K562 (cell line): ENCODE data around the gene LRRC47.

Experiments used
- CHD1 ChIP-seq: fragments of 200-600 bp; sonication (generic); IDR thresholded peaks from one replicate; pipeline ENCODE4 v1.6.1; 2012; ENCODE audit warnings: mild to moderate bottlenecking, moderate library complexity, low read length, inconsistent platforms
- FOXK2 ChIP-seq, 2 experiments: fragments of 450-650 bp; IDR thresholded peaks in 1 of 2; conservative IDR thresholded peaks in 1 of 2; 2 replicates each; pipeline ENCODE4 v1.6.1; 2016; ENCODE audit warnings: low read depth in 2 of 2, mild to moderate bottlenecking in 1 of 2
- HDAC2 ChIP-seq: fragments of 450-650 bp; IDR thresholded peaks from 2 replicates; pipeline ENCODE4 v1.6.1; 2016; ENCODE audit warnings: mild to moderate bottlenecking
- ILF3 ChIP-seq: fragments of 450-650 bp; IDR thresholded peaks from 2 replicates; pipeline ENCODE4 v1.6.1; 2018; ENCODE audit warnings: antibody characterized with exemption, mild to moderate bottlenecking, moderate library complexity, borderline replicate concordance
- KLF16 ChIP-seq: IDR thresholded peaks from 2 replicates; pipeline ENCODE4 v1.6.1; 2016; ENCODE audit warnings: antibody characterized with exemption
- MYC ChIP-seq, 2 experiments: fragments of 250-450 bp in 1 of 2; sonication (Bioruptor Pico) in 1 of 2; IDR thresholded peaks; 2 replicates each; pipeline versions ENCODE4 v1.5.1 to v1.6.1; 2012 to 2021; ENCODE audit warnings: low read depth in 2 of 2, borderline replicate concordance in 1 of 2, improper control_type of control experiment in 1 of 2, low read length in 1 of 2, mild to moderate bottlenecking in 1 of 2, moderate library complexity in 1 of 2
- SREBF2 ChIP-seq: sonication (generic); formaldehyde crosslinking; IDR thresholded peaks from 2 replicates; pipeline ENCODE4 v1.4.0; 2020; ENCODE audit warnings: mild to moderate bottlenecking, missing genetic modification reagents
- SRF ChIP-seq, 2 experiments: fragments of 250-450, 450-650 bp in 1 of 2; sonication (Bioruptor Pico) in 1 of 2; sonication (generic) in 1 of 2; formaldehyde crosslinking; IDR thresholded peaks; 2 replicates each; pipeline versions ENCODE4 v1.5.0 to v1.5.1; 2020 to 2022; ENCODE audit warnings: mild to moderate bottlenecking in 1 of 2, missing genetic modification reagents in 1 of 2
- TAF9B ChIP-seq: fragments of 450-650 bp; IDR thresholded peaks from 2 replicates; pipeline ENCODE4 v1.6.1; 2018; ENCODE audit warnings: mild to moderate bottlenecking; ENCODE audit not compliant: partially characterized antibody
- YBX1 ChIP-seq: fragments of 450-650 bp; IDR thresholded peaks from 2 replicates; pipeline ENCODE4 v1.7.1; 2016; ENCODE audit warnings: mild to moderate bottlenecking
- TF ChIP-seq, protein P1 (sequence below): sonication (generic); formaldehyde crosslinking; IDR thresholded peaks from 2 replicates; pipeline ENCODE4 v1.4.0; 2020; ENCODE audit warnings: mild to moderate bottlenecking, missing genetic modification reagents
- TF ChIP-seq, protein P2 (sequence below), 3 experiments: IDR thresholded peaks in 2 of 3; conservative IDR thresholded peaks in 1 of 3; 2 replicates each; pipeline ENCODE4 v1.5.1; 2011 to 2012; ENCODE audit warnings: low read length in 3 of 3, mild to moderate bottlenecking in 3 of 3, control low read depth in 2 of 3, improper control_type of control experiment in 1 of 3, inconsistent platforms in 1 of 3, low read depth in 1 of 3, mixed read lengths in 1 of 3, moderate library complexity in 1 of 3; ENCODE audit not compliant: insufficient read depth in 2 of 3
- TF ChIP-seq, protein P3 (sequence below): fragments of 450-650 bp; conservative IDR thresholded peaks from 2 replicates; pipeline ENCODE4 v1.6.1; 2016; ENCODE audit warnings: missing genetic modification characterization, low read depth, mild to moderate bottlenecking, control low read depth, missing compliant biosample characterization
- TF ChIP-seq, protein P4 (sequence below): fragments of 250-450 bp; sonication (Bioruptor Pico); IDR thresholded peaks from 2 replicates; pipeline ENCODE4 v1.8.0; 2022; ENCODE audit warnings: moderate library complexity, mild to moderate bottlenecking, inconsistent platforms

DNA sequence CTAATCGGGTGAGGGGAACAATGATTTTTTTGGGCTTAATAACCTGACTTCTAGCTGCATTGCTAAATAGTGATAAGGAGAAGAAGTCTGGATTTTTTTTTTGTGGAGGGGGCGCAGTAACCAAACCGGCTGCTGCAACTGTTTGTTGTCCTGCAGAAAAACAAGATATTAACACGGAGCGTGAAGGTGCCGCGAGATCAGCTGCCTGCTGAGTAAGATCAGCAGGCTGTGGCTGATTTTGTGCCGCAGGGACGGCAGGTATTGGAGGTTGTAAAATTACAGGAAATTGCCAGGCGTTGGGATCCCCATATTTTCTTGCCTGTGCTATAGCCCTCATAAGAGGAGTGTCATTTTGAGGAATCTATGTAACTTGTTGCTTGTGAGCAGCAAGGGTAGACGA lies 8.7 kb upstream of the LRRC47 start:
- no peak for TF ChIP-seq FOXK2 (conservative IDR thresholded peaks at IDR 0.05 in 1 of 2, IDR thresholded peaks at IDR 0.05 in 1 of 2; ENCODE audit: low read depth in 2 of 2)
- TF ChIP-seq, protein P1, sequence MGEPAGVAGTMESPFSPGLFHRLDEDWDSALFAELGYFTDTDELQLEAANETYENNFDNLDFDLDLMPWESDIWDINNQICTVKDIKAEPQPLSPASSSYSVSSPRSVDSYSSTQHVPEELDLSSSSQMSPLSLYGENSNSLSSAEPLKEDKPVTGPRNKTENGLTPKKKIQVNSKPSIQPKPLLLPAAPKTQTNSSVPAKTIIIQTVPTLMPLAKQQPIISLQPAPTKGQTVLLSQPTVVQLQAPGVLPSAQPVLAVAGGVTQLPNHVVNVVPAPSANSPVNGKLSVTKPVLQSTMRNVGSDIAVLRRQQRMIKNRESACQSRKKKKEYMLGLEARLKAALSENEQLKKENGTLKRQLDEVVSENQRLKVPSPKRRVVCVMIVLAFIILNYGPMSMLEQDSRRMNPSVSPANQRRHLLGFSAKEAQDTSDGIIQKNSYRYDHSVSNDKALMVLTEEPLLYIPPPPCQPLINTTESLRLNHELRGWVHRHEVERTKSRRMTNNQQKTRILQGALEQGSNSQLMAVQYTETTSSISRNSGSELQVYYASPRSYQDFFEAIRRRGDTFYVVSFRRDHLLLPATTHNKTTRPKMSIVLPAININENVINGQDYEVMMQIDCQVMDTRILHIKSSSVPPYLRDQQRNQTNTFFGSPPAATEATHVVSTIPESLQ (CRISPR knock-in tag), result no peak
- TF ChIP-seq SREBF2 (CRISPR knock-in tag), result no peak
- TF ChIP-seq, protein P2, sequence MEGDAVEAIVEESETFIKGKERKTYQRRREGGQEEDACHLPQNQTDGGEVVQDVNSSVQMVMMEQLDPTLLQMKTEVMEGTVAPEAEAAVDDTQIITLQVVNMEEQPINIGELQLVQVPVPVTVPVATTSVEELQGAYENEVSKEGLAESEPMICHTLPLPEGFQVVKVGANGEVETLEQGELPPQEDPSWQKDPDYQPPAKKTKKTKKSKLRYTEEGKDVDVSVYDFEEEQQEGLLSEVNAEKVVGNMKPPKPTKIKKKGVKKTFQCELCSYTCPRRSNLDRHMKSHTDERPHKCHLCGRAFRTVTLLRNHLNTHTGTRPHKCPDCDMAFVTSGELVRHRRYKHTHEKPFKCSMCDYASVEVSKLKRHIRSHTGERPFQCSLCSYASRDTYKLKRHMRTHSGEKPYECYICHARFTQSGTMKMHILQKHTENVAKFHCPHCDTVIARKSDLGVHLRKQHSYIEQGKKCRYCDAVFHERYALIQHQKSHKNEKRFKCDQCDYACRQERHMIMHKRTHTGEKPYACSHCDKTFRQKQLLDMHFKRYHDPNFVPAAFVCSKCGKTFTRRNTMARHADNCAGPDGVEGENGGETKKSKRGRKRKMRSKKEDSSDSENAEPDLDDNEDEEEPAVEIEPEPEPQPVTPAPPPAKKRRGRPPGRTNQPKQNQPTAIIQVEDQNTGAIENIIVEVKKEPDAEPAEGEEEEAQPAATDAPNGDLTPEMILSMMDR (IDR thresholded peaks at IDR 0.05 in 2 of 3, conservative IDR thresholded peaks at IDR 0.05 in 1 of 3; ENCODE audit: insufficient read depth in 2 of 3, low read depth in 1 of 3, low read length in 3 of 3), result no peak
- TF ChIP-seq, protein P3, sequence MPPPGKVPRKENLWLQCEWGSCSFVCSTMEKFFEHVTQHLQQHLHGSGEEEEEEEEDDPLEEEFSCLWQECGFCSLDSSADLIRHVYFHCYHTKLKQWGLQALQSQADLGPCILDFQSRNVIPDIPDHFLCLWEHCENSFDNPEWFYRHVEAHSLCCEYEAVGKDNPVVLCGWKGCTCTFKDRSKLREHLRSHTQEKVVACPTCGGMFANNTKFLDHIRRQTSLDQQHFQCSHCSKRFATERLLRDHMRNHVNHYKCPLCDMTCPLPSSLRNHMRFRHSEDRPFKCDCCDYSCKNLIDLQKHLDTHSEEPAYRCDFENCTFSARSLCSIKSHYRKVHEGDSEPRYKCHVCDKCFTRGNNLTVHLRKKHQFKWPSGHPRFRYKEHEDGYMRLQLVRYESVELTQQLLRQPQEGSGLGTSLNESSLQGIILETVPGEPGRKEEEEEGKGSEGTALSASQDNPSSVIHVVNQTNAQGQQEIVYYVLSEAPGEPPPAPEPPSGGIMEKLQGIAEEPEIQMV, result no peak
- TF ChIP-seq, protein P4, sequence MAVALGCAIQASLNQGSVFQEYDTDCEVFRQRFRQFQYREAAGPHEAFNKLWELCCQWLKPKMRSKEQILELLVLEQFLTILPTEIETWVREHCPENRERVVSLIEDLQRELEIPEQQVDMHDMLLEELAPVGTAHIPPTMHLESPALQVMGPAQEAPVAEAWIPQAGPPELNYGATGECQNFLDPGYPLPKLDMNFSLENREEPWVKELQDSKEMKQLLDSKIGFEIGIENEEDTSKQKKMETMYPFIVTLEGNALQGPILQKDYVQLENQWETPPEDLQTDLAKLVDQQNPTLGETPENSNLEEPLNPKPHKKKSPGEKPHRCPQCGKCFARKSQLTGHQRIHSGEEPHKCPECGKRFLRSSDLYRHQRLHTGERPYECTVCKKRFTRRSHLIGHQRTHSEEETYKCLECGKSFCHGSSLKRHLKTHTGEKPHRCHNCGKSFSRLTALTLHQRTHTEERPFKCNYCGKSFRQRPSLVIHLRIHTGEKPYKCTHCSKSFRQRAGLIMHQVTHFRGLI (CRISPR knock-in tag), result no peak
- no peak for TF ChIP-seq TAF9B
- TF ChIP-seq KLF16, result no peak
- no peak for TF ChIP-seq SRF (CRISPR knock-in tag; IDR thresholded peaks at IDR 0.05)
- TF ChIP-seq ILF3, result no peak
- TF ChIP-seq MYC (IDR thresholded peaks at IDR 0.05; ENCODE audit: low read depth, low read length), result no peak; the same call in 1 of the 2 replicates
- TF ChIP-seq MYC (CRISPR knock-in tag; IDR thresholded peaks at IDR 0.05; ENCODE audit: borderline replicate concordance, low read depth), result no peak
- TF ChIP-seq HDAC2, result no peak
- no peak for TF ChIP-seq CHD1
- no peak for TF ChIP-seq YBX1
